KG1 (cell line): Measurements from ENCODE around the gene CDH15.

Experiments used
- DNase-seq: peaks from one replicate; lab custom pipeline; 2025; lab: John Stamatoyannopoulos, UW

Gene CDH15

DNA sequence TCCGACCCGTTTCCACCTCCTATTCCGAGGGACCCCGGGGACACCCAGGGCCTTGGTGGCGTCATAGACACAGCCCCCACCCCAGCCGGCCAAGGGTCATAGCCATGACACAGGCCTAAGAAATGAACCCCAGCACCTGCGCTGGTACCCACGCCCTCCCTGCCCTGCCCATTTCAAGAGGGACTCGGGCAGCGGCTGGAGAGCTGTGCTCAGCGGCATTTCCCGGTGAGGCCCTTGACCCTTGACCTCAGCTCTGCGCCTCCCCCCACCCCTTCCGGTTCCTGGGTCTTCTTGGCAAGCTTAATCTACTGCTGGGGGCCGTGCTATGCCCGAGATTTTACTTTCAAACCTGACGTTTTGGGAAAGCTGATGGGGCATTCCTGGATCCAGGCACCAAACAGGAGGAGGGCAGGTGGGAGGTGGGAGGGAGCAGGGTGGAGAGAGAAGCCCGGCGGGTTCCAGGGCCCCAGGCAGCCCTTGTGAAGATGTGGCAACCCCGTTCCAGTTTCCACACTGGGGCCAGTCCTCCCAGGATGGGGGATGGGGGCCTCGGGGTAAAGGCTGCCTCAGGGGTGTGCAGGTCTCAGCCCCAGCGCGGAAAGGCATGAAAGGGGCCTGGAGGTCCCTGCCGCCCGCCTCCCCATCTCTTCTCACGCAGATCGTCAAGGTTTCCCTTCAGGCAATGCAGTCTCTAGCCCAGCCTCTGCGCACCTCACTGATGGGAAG lies 28.7 kb downstream of the CDH15 start, which contains the start of gene SLC22A31:
Gene SLC22A31, minus strand, starts transcription at position 414 of the 726 bp plus-strand sequence. Its CDS starts 36 bp downstream, at position 378.
- no peak for DNase-seq

DNA sequence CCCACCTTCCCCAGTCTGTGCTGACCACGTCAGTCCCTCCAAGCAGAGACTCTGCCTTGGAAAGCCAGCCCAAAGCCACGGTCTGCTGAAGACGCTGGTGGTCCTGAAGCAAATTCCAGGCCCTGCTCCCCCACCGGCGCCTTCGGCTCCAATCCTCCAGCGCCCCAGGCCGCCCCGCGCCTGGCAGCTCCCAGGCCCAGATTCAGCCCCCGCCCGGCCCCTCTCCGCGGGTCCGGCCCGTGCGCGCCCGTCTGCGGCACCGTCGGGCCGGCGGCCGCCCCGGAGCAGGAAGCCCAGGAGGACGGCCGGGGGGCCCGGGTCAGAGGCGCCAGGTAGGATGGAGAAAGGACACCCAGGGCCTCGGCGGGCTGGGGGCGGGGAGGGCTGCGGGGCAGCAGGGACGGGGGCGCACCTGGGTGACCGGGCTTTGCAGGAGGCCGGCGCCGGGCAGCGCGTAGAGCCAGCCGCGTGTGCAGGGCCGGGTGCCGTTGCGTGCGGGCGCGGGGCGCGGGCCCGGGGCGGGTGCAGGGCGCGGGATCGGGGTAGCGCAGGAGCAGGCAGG lies 29.4 kb downstream of the CDH15 start:
- DNase-seq, result no peak

GRCh38 chr16:89201439-89202377 lies 30.2 kb downstream of the CDH15 start:
- DNase-seq, result peak; percentile 9

DNA sequence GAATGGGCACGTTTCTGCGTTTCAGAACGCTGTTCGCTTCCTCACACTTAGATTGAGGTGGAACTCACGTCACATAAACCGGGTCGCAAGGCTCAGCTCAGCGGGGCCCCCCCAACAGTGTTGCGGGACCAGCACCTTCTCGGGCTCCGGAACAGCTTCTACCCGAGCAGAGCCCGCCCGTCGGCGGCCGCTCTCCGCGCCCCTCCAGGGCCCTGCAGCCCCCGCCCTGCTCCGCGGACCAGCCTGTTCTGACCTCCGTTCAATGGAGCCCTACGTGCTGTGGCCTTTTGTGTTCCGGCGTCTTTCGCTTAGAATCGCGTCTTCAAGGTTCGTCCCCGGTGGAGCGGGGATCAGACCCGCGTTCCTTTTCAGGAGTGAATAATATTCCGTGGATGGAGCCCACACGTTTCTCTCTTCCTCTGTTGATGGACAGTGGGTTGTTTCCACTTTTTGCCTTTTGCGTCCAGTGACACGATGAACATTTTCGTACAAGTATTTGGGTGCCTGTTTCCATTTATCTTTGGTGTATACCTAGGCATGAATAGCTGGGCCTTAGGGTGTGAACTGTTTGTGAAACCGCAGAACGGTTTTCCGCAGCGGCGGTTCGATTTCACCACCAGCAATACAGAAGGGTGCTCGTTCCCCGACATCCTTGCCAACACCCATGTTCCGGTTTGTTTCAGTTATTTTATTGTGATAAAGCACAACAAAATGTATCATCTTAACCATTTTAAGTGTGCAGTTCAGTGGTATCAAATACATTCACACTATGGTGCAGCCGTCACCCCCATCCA lies 31.1 kb downstream of the CDH15 start:
- no peak for DNase-seq

GRCh38 chr16:89207993-89208392 lies 36.4 kb downstream of the CDH15 start:
- no peak for DNase-seq

DNA sequence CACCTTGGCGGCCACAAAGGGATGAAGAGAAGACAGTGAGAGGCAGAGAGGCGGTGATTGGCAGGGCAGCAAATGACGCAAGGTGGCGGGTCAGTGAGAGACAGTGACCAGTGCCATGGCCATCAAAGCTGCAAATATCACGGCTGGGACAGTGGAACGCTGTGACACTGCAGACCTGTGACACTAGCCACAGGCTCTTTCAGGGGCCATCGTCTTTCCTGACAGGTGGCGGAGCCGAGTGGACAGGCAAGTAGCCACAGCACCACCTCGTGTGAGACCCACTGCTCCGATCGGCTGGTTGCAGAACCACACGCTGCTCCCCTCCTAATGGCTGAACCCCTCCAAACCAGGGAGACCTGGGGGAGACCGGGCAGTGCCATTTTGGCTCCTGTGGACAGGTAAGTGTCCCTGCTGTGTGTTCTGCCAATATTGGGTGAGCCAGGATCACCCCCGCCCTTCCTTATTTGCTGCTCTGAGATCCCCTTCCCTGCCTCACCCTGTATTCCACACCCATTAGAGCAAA lies 38.0 kb downstream of the CDH15 start:
- DNase-seq, result no peak

GRCh38 chr16:89210165-89210903 lies 38.8 kb downstream of the CDH15 start:
- no peak for DNase-seq

DNA sequence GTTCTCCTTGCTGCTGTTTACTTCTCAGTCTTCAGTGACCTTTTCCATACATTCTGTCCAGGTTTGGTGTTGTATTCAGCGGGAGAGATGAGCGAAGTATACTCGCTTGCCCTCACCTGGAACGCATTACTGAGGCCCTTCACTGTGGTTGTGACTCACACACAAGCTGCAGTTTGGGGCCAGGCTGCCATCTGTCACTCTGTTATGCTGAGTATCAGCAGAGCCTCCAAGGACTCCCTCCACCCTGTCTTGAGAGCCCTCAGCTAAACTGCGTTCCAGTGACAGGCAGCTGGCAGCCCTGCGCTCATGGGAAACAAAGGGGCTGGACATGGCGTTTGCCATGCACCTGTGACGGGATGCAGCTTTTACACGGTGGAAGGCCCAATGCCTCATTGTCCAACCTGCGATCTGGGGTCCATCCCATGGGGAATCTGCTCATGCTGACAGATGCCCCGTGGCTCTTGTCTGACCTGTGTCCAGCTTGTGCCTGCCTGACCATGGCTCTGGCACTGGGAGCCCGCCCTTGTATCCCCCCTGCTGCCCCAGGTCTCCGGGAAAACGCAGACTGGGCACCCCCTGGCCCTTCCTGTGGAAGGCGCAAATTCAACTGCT lies 39.5 kb downstream of the CDH15 start:
- no peak for DNase-seq

- peak; percentile 65 for DNase-seq
These were observed 45.0 kb downstream of the CDH15 start for GRCh38 chr16:89216315-89217137.

- DNase-seq, result no peak
These were observed 45.5 kb downstream of the CDH15 start for GRCh38 chr16:89217138-89217387.

GRCh38 chr16:89217388-89218191 lies 46.0 kb downstream of the CDH15 start, which contains the start of gene ZNF778:
ZNF778 (plus strand) TSS chr16:89217703; CDS start chr16:89221128, 3,425 bp downstream.
- DNase-seq, result peak; percentile 76

DNA sequence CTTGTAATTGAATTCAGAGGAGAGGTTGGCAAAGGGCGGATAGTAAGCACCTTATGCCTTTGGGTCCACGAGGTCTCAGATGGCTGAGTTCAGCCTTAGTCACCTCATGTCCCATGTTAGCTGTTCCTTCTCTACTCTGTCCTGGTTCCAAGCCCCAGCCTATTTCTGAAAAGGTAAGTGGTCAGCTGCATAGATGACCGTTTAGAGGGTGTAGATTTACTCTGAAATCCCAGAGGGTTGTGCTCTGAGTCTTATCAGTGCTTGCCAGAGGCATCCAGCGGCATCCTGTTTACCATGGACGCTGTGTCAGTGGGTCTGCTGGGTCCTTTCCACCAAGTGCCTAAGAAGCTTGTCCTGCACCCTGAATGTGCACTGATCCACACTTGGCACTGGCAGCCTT lies 47.8 kb downstream of the CDH15 start:
- no peak for DNase-seq

- DNase-seq, result no peak
These were observed 50.1 kb downstream of the CDH15 start for GRCh38 chr16:89221604-89222003.

DNA sequence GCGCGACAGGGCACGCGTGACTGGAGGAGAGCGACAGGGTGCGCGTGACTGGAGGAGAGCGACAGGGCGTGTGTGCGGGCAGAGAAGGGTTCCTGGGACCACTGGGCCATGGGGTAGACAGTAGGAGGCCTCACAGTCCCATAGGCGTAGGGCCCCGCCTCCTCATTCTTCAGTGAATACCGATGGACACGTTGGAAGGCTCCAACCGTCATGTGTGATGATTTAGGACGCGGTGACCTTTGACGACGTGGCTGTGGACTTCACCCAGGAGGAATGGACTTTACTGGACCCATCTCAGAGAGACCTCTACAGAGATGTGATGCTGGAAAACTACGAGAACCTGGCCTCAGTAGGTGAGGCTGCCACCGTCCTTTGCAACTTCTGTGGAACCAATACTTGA lies 51.4 kb downstream of the CDH15 start:
- DNase-seq, result no peak

DNA sequence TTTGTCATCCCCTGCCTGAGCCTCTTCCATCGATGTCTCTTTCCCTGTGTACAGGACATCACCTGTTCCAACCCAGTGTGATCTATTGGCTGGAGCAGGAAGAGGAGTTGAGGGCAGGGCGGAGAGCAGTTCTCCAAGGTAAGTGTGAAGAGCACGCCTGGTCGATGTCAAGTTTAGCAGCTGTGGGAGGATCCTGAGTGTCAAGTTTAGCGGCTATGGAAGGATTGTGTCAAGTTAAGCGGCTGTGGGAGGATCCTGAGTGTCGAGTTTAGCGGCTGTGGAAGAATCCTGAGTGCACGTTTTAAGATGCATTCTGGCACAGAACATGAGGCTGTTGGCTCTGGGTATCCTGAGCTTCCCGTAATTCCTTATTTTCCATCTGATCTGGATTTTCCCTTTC lies 53.1 kb downstream of the CDH15 start:
- no peak for DNase-seq

GRCh38 chr16:89230255-89230654 lies 58.7 kb downstream of the CDH15 start:
- no peak for DNase-seq

- DNase-seq, result no peak
These were observed 60.6 kb downstream of the CDH15 start for GRCh38 chr16:89232107-89232506.

GRCh38 chr16:89233678-89234490 lies 62.3 kb downstream of the CDH15 start:
- DNase-seq, result no peak
